Fibroblast of lung (primary cell): ENCODE results near the gene HPS5. TPM values are rescaled to one million over a fixed set of nuclear protein-coding genes. Genes with fewer than 3 reads are reported as not detected.
"Not testable (repeated sequence)": the region's sequence is repeated elsewhere in the genome, so short reads cannot be mapped to it uniquely, and the experiment has no call there.

Experiments used
- DNase-seq, 2 donors: peaks; one replicate each; pipeline versions ENCODE4 v3.0.0 to v3.0.0-alpha.2; 2010; ENCODE audit warnings: low read depth in 2 of 2
- H2AFZ ChIP-seq: 2 replicates; pipeline ENCODE4 v1.5.1; 2012; ENCODE audit warnings: low read length, control low read depth, inconsistent platforms
- H3K27ac ChIP-seq: 2 replicates; pipeline ENCODE4 v1.5.1; 2011; ENCODE audit warnings: low read length, control low read depth; ENCODE audit not compliant: insufficient read depth
- H3K27me3 ChIP-seq: 2 replicates; pipeline ENCODE4 v1.5.1; 2011; ENCODE audit warnings: mild to moderate bottlenecking, low read length; ENCODE audit not compliant: control insufficient read depth, insufficient read depth
- H3K36me3 ChIP-seq: 2 replicates; pipeline ENCODE4 v1.5.1; 2011; ENCODE audit warnings: low read length; ENCODE audit not compliant: control insufficient read depth, insufficient read depth
- H3K4me1 ChIP-seq: 2 replicates; pipeline ENCODE4 v1.5.1; 2011; ENCODE audit warnings: low read length; ENCODE audit not compliant: control insufficient read depth, insufficient read depth; ENCODE audit errors: extremely low read depth
- H3K4me2 ChIP-seq: 2 replicates; pipeline ENCODE4 v1.5.1; 2011; ENCODE audit warnings: low read length, control low read depth; ENCODE audit not compliant: insufficient read depth; ENCODE audit errors: extremely low read depth
- H3K4me3 ChIP-seq, 4 experiments: fragments of 200-600 bp in 1 of 4; sonication (generic) in 1 of 4; replicated peaks in 1 of 4; 2 replicates each; pipeline ENCODE4 v1.5.1; 2011 to 2016; ENCODE audit warnings: low read length in 4 of 4, low read depth in 3 of 4, mild to moderate bottlenecking in 3 of 4, control low read depth in 2 of 4, inconsistent platforms in 1 of 4, mixed read lengths in 1 of 4; ENCODE audit not compliant: insufficient read depth in 1 of 4; ENCODE audit errors: control extremely low read depth in 1 of 4
- H3K79me2 ChIP-seq: 2 replicates; pipeline ENCODE4 v1.5.1; 2012; ENCODE audit warnings: mild to moderate bottlenecking, low read length, inconsistent platforms; ENCODE audit not compliant: control insufficient read depth, insufficient read depth
- H3K9ac ChIP-seq: 2 replicates; pipeline ENCODE4 v1.5.1; 2011; ENCODE audit warnings: mild to moderate bottlenecking, low read length, control low read depth; ENCODE audit not compliant: insufficient read depth
- H3K9me3 ChIP-seq: 2 replicates; pipeline ENCODE4 v1.5.1; 2012; ENCODE audit warnings: low read depth, low read length; ENCODE audit not compliant: control insufficient read depth, insufficient read depth
- H4K20me1 ChIP-seq: 2 replicates; pipeline ENCODE4 v1.5.1; 2011; ENCODE audit warnings: low read length; ENCODE audit not compliant: control insufficient read depth, insufficient read depth; ENCODE audit errors: extremely low read depth
- CTCF ChIP-seq, 2 donors: IDR thresholded peaks in 1 of 2; conservative IDR thresholded peaks in 1 of 2; 1 replicate in 1 of 2; 2 replicates in 1 of 2; pipeline ENCODE4 v1.5.1; 2011 to 2012; ENCODE audit warnings: low read length in 2 of 2, control low read depth in 1 of 2, inconsistent platforms in 1 of 2, low read depth in 1 of 2, mild to moderate bottlenecking in 1 of 2
- EZH2 ChIP-seq: IDR thresholded peaks from 2 replicates; pipeline ENCODE4 v1.5.1; 2012; ENCODE audit warnings: low read length, control low read depth, mild to moderate bottlenecking; ENCODE audit errors: missing control alignments
- polyA plus RNA-seq, 2 donors: library from polyadenylated mRNA; depleted of rRNA in 1 of 2; stranded (reverse) in 1 of 2; unstranded in 1 of 2; fragments of >200 nt; gene quantifications; 2 replicates each; pipeline ENCODE4 v1.2.1, GENCODE V29; 2011 to 2012; ENCODE audit warnings: missing spikeins in 1 of 2
- total RNA-seq: library from RNA; depleted of rRNA; stranded (reverse); fragments of >200 nt; gene quantifications from 2 replicates; pipeline ENCODE4 v1.2.1, GENCODE V29; 2014

Gene HPS5
- total and polyA plus RNA-seq, 2 donors (not counting 1 experiment from before 2014, with no cell fraction given): 15.6 to 44.1 TPM

GRCh38 chr11:18253778-18254338, 68.1 kb downstream of the HPS5 start:
- Histone ChIP-seq H3K27me3 (peaks cover 5% of the 10 kb centered on the region), H3K36me3 (no peaks in the 10 kb centered on the region)

GRCh38 chr11:18253233-18253632, 68.7 kb downstream of the HPS5 start:
- Histone ChIP-seq H3K27me3 (peaks cover 5% of the 10 kb centered on the region), H3K4me2 (no peak overlapping the region), H3K9ac (no peak overlapping the region), H3K79me2 (no peaks in the 10 kb centered on the region), H3K9me3 (no peaks in the 10 kb centered on the region), H3K4me3 (no peak overlapping the region), H2AFZ (no peak overlapping the region), H3K27ac (no peak overlapping the region), H4K20me1 (no peaks in the 10 kb centered on the region), H3K4me1 (no peaks in the 10 kb centered on the region), H3K36me3 (no peaks in the 10 kb centered on the region)
- no peak for DNase-seq
- no peak for TF ChIP-seq CTCF (conservative IDR thresholded peaks at IDR 0.05 in 1 of 2, IDR thresholded peaks at IDR 0.05 in 1 of 2; ENCODE audit: low read depth in 1 of 2, low read length in 2 of 2)
- TF ChIP-seq EZH2: no peak

More at GRCh38 chr11:18253778-18254338, 68.1 kb downstream of the HPS5 start:
- H3K4me1 ChIP-seq: no peaks in the 10 kb centered on the region
- TF ChIP-seq EZH2: no peak
- no peak for TF ChIP-seq CTCF (conservative IDR thresholded peaks at IDR 0.05 in 1 of 2, IDR thresholded peaks at IDR 0.05 in 1 of 2; ENCODE audit: low read depth in 1 of 2, low read length in 2 of 2)
- H3K27ac ChIP-seq: no peak overlapping the region
- DNase-seq: no peak
- H3K4me2 ChIP-seq: no peak overlapping the region
- H3K9ac ChIP-seq: no peak overlapping the region
- no peak overlapping the region for H3K4me3 ChIP-seq
- no peaks in the 10 kb centered on the region for H4K20me1 ChIP-seq
- H3K9me3 ChIP-seq: no peaks in the 10 kb centered on the region
- no peaks in the 10 kb centered on the region for H3K79me2 ChIP-seq
- no peak overlapping the region for H2AFZ ChIP-seq

GRCh38 chr11:18248561-18248960, 73.4 kb downstream of the HPS5 start, which contains the start of gene SAA2:
SAA2 (minus strand) TSS chr11:18248668; CDS start chr11:18248011, 657 bp downstream.
- Histone ChIP-seq H3K4me1 (no peaks in the 10 kb centered on the region), H3K27ac (no peak within 1 kb of the TSS), H3K4me3 (no peak within 1 kb of the TSS), H2AFZ (no peak within 1 kb of the TSS), H3K9me3 (no peaks in the 10 kb centered on the region), H4K20me1 (no peaks in the 10 kb centered on the region), H3K4me2 (no peak within 1 kb of the TSS), H3K79me2 (no peaks in the 10 kb centered on the region), H3K27me3 (peaks cover 2% of the 10 kb centered on the region), H3K36me3 (no peaks in the 10 kb centered on the region), H3K9ac (no peak within 1 kb of the TSS)
- TF ChIP-seq EZH2: no peak
- no peak for TF ChIP-seq CTCF (conservative IDR thresholded peaks at IDR 0.05 in 1 of 2, IDR thresholded peaks at IDR 0.05 in 1 of 2; ENCODE audit: low read depth in 1 of 2, low read length in 2 of 2)
- DNase-seq: no peak

GRCh38 chr11:18247191-18247581, 74.8 kb downstream of the HPS5 start:
- H3K4me1 ChIP-seq, DNase-seq, H2AFZ ChIP-seq, H4K20me1 ChIP-seq, H3K27ac ChIP-seq, H3K4me3 ChIP-seq, H3K9ac ChIP-seq, H3K79me2 ChIP-seq, H3K4me2 ChIP-seq, H3K27me3 ChIP-seq, H3K36me3 ChIP-seq, H3K9me3 ChIP-seq: not testable (repeated sequence)
